ENCODE measurements around the gene MAN2B2.

DNA sequence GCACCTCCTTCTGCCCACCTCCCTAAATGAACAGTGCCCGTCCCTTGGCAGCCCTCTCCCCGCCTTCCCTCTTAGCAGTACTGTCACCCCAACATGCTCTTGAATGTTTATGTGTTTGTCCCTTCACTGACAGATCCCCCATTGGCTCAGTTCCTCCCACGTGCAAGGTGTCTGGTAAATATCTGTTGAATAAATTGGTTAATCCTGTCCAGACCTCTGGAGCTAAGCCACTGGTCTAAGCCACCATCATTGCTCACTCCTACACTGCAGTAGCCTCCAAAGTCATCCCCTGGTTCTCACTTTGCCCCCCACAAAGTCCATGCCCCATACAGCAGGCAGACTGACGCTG is 26.1 kb upstream of the MAN2B2 start:
- TF ChIP-seq CTCF (IDR thresholded peaks at IDR 0.05 in 4 of 5, conservative IDR thresholded peaks at IDR 0.05 in 1 of 5) (no peak), POLR2A (IDR thresholded peaks at IDR 0.05) (no peak)
